Osteoblast (primary cell): Measurements from ENCODE around the gene PSTPIP2. TPM values are rescaled to one million over a fixed set of nuclear protein-coding genes. Genes with fewer than 3 reads are reported as not detected.

Source experiments
- DNase-seq: peaks from one replicate; pipeline ENCODE4 v3.0.0; 2011; ENCODE audit warnings: low spot score, mixed read lengths; ENCODE audit not compliant: insufficient read length; ENCODE audit errors: missing footprints
- H2AFZ ChIP-seq: 2 replicates; pipeline ENCODE4 v1.6.0; 2011; ENCODE audit warnings: mild to moderate bottlenecking, low read length
- H3K27ac ChIP-seq: 2 replicates; pipeline ENCODE4 v1.5.1; 2011; ENCODE audit warnings: mild to moderate bottlenecking, low read depth, low read length, moderate library complexity
- H3K27me3 ChIP-seq: 2 replicates; pipeline ENCODE4 v1.6.0; 2012; ENCODE audit warnings: mild to moderate bottlenecking, control low read depth, inconsistent platforms, low read length, moderate library complexity; ENCODE audit not compliant: insufficient read depth
- H3K36me3 ChIP-seq: 2 replicates; pipeline ENCODE4 v1.5.1; 2011; ENCODE audit warnings: mild to moderate bottlenecking, low read length, control low read depth, moderate library complexity; ENCODE audit not compliant: insufficient read depth
- H3K4me1 ChIP-seq: 2 replicates; pipeline ENCODE4 v1.5.1; 2011; ENCODE audit warnings: mild to moderate bottlenecking, low read length, control low read depth, moderate library complexity; ENCODE audit not compliant: insufficient read depth
- H3K4me2 ChIP-seq: 2 replicates; pipeline ENCODE4 v1.6.0; 2011; ENCODE audit warnings: mild to moderate bottlenecking, low read length; ENCODE audit not compliant: insufficient read depth
- H3K4me3 ChIP-seq: fragments of 200-600 bp; sonication (generic); 3 replicates; pipeline ENCODE4 v1.5.1; 2012; ENCODE audit warnings: mild to moderate bottlenecking, low read length, inconsistent platforms; ENCODE audit not compliant: insufficient read depth
- H3K79me2 ChIP-seq: 2 replicates; pipeline ENCODE4 v1.6.0; 2012; ENCODE audit warnings: mild to moderate bottlenecking, low read length, control low read depth, inconsistent platforms; ENCODE audit not compliant: insufficient read depth
- H3K9me3 ChIP-seq: 2 replicates; pipeline ENCODE4 v1.5.1; 2011; ENCODE audit warnings: low read depth, low read length, control low read depth
- H4K20me1 ChIP-seq: 2 replicates; pipeline ENCODE4 v1.6.0; 2012; ENCODE audit warnings: mild to moderate bottlenecking, low read length, control low read depth; ENCODE audit not compliant: insufficient read depth
- CTCF ChIP-seq: IDR thresholded peaks from 2 replicates; pipeline ENCODE4 v1.5.1; 2011; ENCODE audit warnings: mild to moderate bottlenecking, low read depth, low read length, moderate library complexity; ENCODE audit errors: extremely low read depth
- total RNA-seq: library from RNA; depleted of rRNA; stranded (reverse); fragments of >200 nt; gene quantifications from 2 replicates; pipeline ENCODE4 v1.2.3, GENCODE V29; 2012

PSTPIP2 gene
- total RNA-seq, 1 donor = 5.8 TPM

GRCh38 chr18:46104128-46104911, 32.3 kb upstream of the PSTPIP2 start, which contains the start of gene HAUS1:
Gene HAUS1, plus strand, starts transcription at chr18:46104385. Its CDS starts 27 bp downstream, at chr18:46104412.
- Histone ChIP-seq H3K4me3 (peak within 1 kb of the TSS; percentile 97), H3K4me2 (peak within 1 kb of the TSS; percentile 95), H3K79me2 (peaks cover 8% of the 10 kb centered on the region), H3K36me3 (no peaks in the 10 kb centered on the region), H3K27me3 (no peaks in the 10 kb centered on the region), H3K9me3 (no peaks in the 10 kb centered on the region), H3K4me1 (peaks cover 11% of the 10 kb centered on the region), H4K20me1 (no peaks in the 10 kb centered on the region), H3K27ac (peak within 1 kb of the TSS; percentile 73), H2AFZ (peak within 1 kb of the TSS; percentile 100)
- peak; percentile 96 for DNase-seq
- no peak for TF ChIP-seq CTCF

DNA sequence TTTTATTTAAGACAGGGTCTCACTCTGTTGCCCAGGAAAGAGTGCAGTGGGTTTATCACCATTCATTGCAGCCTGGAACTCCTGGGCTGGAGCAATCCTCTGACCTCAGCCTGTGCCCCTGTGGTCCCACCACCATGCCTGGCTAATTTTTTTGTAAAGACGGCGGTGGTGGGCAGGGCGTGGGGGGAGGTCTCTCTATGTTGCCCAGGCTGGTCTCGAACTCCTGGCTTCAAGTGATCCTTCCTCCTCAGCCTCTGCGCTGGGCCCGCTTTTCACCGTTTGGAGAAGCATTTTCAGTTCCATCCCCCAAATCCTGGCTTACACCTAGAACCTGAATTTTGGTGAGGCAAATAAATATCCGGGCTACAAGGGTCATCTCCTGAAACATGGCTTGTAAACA, 27.4 kb upstream of the PSTPIP2 start:
- Histone ChIP-seq H3K4me1 (peaks cover 13% of the 10 kb centered on the region), H2AFZ (no peak overlapping the region), H3K27me3 (no peaks in the 10 kb centered on the region), H3K36me3 (peaks cover 13% of the 10 kb centered on the region), H3K9me3 (no peaks in the 10 kb centered on the region), H3K4me2 (no peak overlapping the region), H3K27ac (no peak overlapping the region), H3K4me3 (no peak overlapping the region), H4K20me1 (peaks cover 12% of the 10 kb centered on the region), H3K79me2 (peaks cover 38% of the 10 kb centered on the region)
- DNase-seq = no peak
- no peak for TF ChIP-seq CTCF

DNA sequence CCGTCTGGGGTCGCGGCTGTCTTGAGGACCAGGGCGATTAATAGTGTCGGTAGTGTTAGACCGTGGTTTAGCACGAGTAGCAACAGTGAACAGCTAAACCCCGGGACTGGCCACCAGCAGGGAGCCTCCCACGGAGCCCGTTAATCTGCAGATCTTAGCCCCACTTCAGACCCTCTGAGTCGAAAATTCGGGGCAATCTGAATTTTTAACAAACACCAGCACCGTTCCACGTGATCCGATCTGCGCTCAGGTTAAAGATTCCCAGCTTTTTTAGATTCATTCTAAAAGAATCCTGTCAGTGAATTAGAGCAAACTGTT, 26.5 kb upstream of the PSTPIP2 start:
- Histone ChIP-seq H3K9me3 (no peaks in the 10 kb centered on the region), H3K27ac (peak overlapping the region; percentile 92), H4K20me1 (peaks cover 17% of the 10 kb centered on the region), H3K36me3 (peaks cover 22% of the 10 kb centered on the region), H3K4me1 (peaks cover 9% of the 10 kb centered on the region), H3K4me3 (peak overlapping the region; percentile 100), H3K79me2 (peaks cover 47% of the 10 kb centered on the region), H2AFZ (peak overlapping the region; percentile 99), H3K4me2 (peak overlapping the region; percentile 93), H3K27me3 (no peaks in the 10 kb centered on the region)
- no peak for TF ChIP-seq CTCF
- DNase-seq = no peak

GRCh38 chr18:46097801-46098615, 25.9 kb upstream of the PSTPIP2 start, which contains the start of gene ATP5F1A:
Gene ATP5F1A, minus strand, starts transcription at chr18:46098296. Its CDS starts 65 bp downstream, at chr18:46098231.
- DNase-seq = peak; percentile 97

More at GRCh38 chr18:46097801-46098615, 25.9 kb upstream of the PSTPIP2 start, which contains the start of gene ATP5F1A:
- H3K27ac ChIP-seq = peak within 1 kb of the TSS; percentile 92
- peaks cover 53% of the 10 kb centered on the region for H3K79me2 ChIP-seq
- TF ChIP-seq CTCF = no peak
- H3K27me3 ChIP-seq = no peaks in the 10 kb centered on the region
- peaks cover 9% of the 10 kb centered on the region for H3K4me1 ChIP-seq
- H2AFZ ChIP-seq = peak within 1 kb of the TSS; percentile 99
- peaks cover 23% of the 10 kb centered on the region for H4K20me1 ChIP-seq
- H3K4me2 ChIP-seq = peak within 1 kb of the TSS; percentile 93
- H3K9me3 ChIP-seq = no peaks in the 10 kb centered on the region
- H3K36me3 ChIP-seq = peaks cover 28% of the 10 kb centered on the region
- peak within 1 kb of the TSS; percentile 100 for H3K4me3 ChIP-seq
